HL-60 (cell line): ENCODE measurements around the gene C9.

Source experiments
- POLR2AphosphoS5 ChIP-seq: IDR thresholded peaks from 2 replicates; pipeline ENCODE4 v1.6.1; 2012; ENCODE audit warnings: low read depth
- TF ChIP-seq, protein P1 (sequence below): IDR thresholded peaks from one replicate; pipeline ENCODE4 v1.5.1; 2011; ENCODE audit warnings: low read length, control low read depth, inconsistent platforms; ENCODE audit not compliant: insufficient read depth
- TF ChIP-seq, protein P2 (sequence below): IDR thresholded peaks from 2 replicates; pipeline ENCODE4 v1.6.1; 2012; ENCODE audit warnings: low read depth; ENCODE audit not compliant: insufficient replicate concordance

GRCh38 chr5:39411985-39412384 is 47.7 kb upstream of the C9 start:
- TF ChIP-seq, protein P1, sequence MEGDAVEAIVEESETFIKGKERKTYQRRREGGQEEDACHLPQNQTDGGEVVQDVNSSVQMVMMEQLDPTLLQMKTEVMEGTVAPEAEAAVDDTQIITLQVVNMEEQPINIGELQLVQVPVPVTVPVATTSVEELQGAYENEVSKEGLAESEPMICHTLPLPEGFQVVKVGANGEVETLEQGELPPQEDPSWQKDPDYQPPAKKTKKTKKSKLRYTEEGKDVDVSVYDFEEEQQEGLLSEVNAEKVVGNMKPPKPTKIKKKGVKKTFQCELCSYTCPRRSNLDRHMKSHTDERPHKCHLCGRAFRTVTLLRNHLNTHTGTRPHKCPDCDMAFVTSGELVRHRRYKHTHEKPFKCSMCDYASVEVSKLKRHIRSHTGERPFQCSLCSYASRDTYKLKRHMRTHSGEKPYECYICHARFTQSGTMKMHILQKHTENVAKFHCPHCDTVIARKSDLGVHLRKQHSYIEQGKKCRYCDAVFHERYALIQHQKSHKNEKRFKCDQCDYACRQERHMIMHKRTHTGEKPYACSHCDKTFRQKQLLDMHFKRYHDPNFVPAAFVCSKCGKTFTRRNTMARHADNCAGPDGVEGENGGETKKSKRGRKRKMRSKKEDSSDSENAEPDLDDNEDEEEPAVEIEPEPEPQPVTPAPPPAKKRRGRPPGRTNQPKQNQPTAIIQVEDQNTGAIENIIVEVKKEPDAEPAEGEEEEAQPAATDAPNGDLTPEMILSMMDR: no peak
- TF ChIP-seq, protein P2, sequence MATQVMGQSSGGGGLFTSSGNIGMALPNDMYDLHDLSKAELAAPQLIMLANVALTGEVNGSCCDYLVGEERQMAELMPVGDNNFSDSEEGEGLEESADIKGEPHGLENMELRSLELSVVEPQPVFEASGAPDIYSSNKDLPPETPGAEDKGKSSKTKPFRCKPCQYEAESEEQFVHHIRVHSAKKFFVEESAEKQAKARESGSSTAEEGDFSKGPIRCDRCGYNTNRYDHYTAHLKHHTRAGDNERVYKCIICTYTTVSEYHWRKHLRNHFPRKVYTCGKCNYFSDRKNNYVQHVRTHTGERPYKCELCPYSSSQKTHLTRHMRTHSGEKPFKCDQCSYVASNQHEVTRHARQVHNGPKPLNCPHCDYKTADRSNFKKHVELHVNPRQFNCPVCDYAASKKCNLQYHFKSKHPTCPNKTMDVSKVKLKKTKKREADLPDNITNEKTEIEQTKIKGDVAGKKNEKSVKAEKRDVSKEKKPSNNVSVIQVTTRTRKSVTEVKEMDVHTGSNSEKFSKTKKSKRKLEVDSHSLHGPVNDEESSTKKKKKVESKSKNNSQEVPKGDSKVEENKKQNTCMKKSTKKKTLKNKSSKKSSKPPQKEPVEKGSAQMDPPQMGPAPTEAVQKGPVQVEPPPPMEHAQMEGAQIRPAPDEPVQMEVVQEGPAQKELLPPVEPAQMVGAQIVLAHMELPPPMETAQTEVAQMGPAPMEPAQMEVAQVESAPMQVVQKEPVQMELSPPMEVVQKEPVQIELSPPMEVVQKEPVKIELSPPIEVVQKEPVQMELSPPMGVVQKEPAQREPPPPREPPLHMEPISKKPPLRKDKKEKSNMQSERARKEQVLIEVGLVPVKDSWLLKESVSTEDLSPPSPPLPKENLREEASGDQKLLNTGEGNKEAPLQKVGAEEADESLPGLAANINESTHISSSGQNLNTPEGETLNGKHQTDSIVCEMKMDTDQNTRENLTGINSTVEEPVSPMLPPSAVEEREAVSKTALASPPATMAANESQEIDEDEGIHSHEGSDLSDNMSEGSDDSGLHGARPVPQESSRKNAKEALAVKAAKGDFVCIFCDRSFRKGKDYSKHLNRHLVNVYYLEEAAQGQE: no peak
- TF ChIP-seq POLR2AphosphoS5: no peak
